MCF 10A (cell line): ENCODE data around the gene NINJ2. TPM values are rescaled to one million over a fixed set of nuclear protein-coding genes. Genes with fewer than 3 reads are reported as not detected.
A peak's percentile ranks its signal among the peaks of the same experiment; 100 is the strongest.

Source experiments
- BruUV-seq: library from RNA; stranded (reverse); fragments of 400-500 nt; replicated peaks from 2 replicates; lab custom pipeline; 2021; lab: Mats Ljungman, UMichigan
- CTCF ChIA-PET: fragments of 300-600 bp; sonication (Branson Sonifier 250); formaldehyde crosslinking; extraction: SDS; loops from one replicate; lab custom pipeline; 2021; ENCODE audit warnings: antibody characterized with exemption, inconsistent platforms; lab: Yijun Ruan, JAX
- POLR2A ChIA-PET: fragments of 300-600, 350-650 bp; sonication (Branson Sonifier 250); formaldehyde crosslinking; extraction: SDS; loops from one replicate; lab custom pipeline; 2020; ENCODE audit warnings: antibody characterized with exemption, inconsistent platforms; lab: Yijun Ruan, JAX
- DNase-seq: peaks from one replicate; pipeline ENCODE4 v3.0.0-alpha.2; 2018; ENCODE audit not compliant: unreplicated experiment
- H3K27ac Mint-ChIP-seq: one replicate; pipeline ENCODE4 v1.8.0; 2022; ENCODE audit warnings: mild to moderate bottlenecking, low read depth, mixed read lengths; ENCODE audit not compliant: unreplicated experiment
- H3K27me3 Mint-ChIP-seq: one replicate; pipeline ENCODE4 v1.8.0; 2022; ENCODE audit warnings: mixed read lengths; ENCODE audit not compliant: insufficient read depth, unreplicated experiment
- H3K36me3 Mint-ChIP-seq: one replicate; pipeline ENCODE4 v1.8.0; 2022; ENCODE audit warnings: mild to moderate bottlenecking, moderate library complexity, mixed read lengths; ENCODE audit not compliant: insufficient read depth, unreplicated experiment
- H3K4me1 Mint-ChIP-seq: one replicate; pipeline ENCODE4 v1.8.0; 2022; ENCODE audit warnings: mixed read lengths; ENCODE audit not compliant: insufficient read depth, unreplicated experiment
- H3K4me3 Mint-ChIP-seq: one replicate; pipeline ENCODE4 v1.8.0; 2022; ENCODE audit warnings: mild to moderate bottlenecking, moderate library complexity, mixed read lengths; ENCODE audit not compliant: unreplicated experiment
- H3K9me3 Mint-ChIP-seq: one replicate; pipeline ENCODE4 v1.8.0; 2022; ENCODE audit warnings: mixed read lengths; ENCODE audit not compliant: unreplicated experiment
- intact Hi-C: fragments of 100-400 bp; cut with micrococcal nuclease; formaldehyde crosslinking; loops from 2 replicates; pipeline ENCODE4 v1.14.1; 2022
- total RNA-seq: library from RNA; stranded (reverse); gene quantifications from 2 replicates; pipeline ENCODE4 v1.2.3, GENCODE V29; 2022
- TF ChIP-seq, protein P1 (sequence below): fragments of 200-600 bp; IDR thresholded peaks from one replicate; pipeline ENCODE4 v1.8.0; 2022; ENCODE audit warnings: antibody characterized with exemption, mild to moderate bottlenecking; ENCODE audit not compliant: unreplicated experiment

Gene NINJ2
- total RNA-seq, 1 experiment from 2014 or later = not detected

DNA sequence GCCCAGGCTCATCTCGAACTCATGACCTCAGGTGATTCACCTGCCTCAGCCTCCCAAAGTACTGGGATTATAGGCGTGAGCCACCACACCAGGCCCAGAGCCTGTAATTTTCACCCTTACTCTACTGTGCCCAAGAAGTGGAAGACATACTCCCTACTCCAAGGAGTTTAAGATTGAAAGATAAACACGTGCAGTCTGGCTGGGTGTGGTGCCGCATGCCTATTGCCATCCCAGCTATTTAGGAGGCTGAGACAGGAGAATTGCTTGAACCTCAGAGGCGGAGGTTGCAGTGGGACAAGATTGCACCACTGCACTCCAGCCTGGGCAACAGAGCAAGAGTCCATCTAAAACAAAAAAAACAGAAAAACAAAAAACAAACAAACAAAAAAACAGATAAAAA is 90.0 kb downstream of the NINJ2 start:
- DNase-seq = no peak
- H3K4me1 Mint-ChIP-seq = peaks cover 36% of the 10 kb centered on the region
- no peaks in the 10 kb centered on the region for H3K9me3 Mint-ChIP-seq
- no TSS peak for BruUV-seq
- no peaks in the 10 kb centered on the region for H3K27me3 Mint-ChIP-seq
- peaks cover 7% of the 10 kb centered on the region for H3K36me3 Mint-ChIP-seq
- intact Hi-C loops = loop anchor here (5.0 to 10.0 kb wide), 2 partner anchors 419 to 542 kb away; partner anchors contain the start of gene ERC1
- TF ChIP-seq, protein P1, sequence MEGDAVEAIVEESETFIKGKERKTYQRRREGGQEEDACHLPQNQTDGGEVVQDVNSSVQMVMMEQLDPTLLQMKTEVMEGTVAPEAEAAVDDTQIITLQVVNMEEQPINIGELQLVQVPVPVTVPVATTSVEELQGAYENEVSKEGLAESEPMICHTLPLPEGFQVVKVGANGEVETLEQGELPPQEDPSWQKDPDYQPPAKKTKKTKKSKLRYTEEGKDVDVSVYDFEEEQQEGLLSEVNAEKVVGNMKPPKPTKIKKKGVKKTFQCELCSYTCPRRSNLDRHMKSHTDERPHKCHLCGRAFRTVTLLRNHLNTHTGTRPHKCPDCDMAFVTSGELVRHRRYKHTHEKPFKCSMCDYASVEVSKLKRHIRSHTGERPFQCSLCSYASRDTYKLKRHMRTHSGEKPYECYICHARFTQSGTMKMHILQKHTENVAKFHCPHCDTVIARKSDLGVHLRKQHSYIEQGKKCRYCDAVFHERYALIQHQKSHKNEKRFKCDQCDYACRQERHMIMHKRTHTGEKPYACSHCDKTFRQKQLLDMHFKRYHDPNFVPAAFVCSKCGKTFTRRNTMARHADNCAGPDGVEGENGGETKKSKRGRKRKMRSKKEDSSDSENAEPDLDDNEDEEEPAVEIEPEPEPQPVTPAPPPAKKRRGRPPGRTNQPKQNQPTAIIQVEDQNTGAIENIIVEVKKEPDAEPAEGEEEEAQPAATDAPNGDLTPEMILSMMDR = no peak
- no peak overlapping the region for H3K4me3 Mint-ChIP-seq
- ChIA-PET CTCF (interaction anchor here (5.7 to 6.2 kb wide), 2 partner anchors 179 to 242 kb away, joined by 74 to 90 read pairs; partner anchors contain the start of gene WNK1), POLR2A (interaction anchor here (1.0 to 15.3 kb wide), 3 partner anchors 24 to 204 kb away, joined by 3 to 336 read pairs (median 24); partner anchors contain the start of gene WNK1)
- peak overlapping the region; percentile 90 for H3K27ac Mint-ChIP-seq

DNA sequence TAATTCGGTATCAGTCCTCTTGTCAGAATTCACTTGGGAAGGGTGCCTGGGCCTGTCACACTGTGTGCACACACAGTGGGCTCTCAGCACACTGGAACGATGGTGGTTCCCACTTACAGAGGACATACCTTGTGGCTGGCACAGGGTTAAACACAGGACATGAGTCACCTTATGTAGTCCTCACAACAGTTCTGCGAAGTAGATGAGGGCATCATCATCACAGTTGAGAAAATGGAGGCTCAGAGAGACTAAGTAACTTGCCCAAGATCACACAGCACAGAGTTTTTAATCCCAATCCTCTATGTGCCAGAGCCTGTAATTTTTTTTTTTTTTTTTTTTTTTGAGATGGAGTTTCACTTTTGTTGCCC is 90.7 kb downstream of the NINJ2 start:
- H3K36me3 Mint-ChIP-seq = peaks cover 7% of the 10 kb centered on the region
- intact Hi-C loops = loop anchor here (5.0 to 10.0 kb wide), 2 partner anchors 420 to 542 kb away; partner anchors contain the start of gene ERC1
- H3K4me1 Mint-ChIP-seq = peaks cover 36% of the 10 kb centered on the region
- no peaks in the 10 kb centered on the region for H3K9me3 Mint-ChIP-seq
- no peak overlapping the region for H3K4me3 Mint-ChIP-seq
- peak; percentile 70 for DNase-seq
- peak overlapping the region; percentile 90 for H3K27ac Mint-ChIP-seq
- TF ChIP-seq, protein P1 = no peak
- BruUV-seq = no TSS peak
- POLR2A ChIA-PET = interaction anchor here (0.5 to 15.3 kb wide), 15 partner anchors 25 to 440 kb away, joined by 3 to 336 read pairs (median 4); partner anchors contain the start of gene WNK1
- CTCF ChIA-PET = interaction anchor here (0.6 to 6.2 kb wide), 6 partner anchors 179 to 376 kb away, joined by 3 to 90 read pairs (median 6); partner anchors contain the start of genes RAD52 and WNK1
- H3K27me3 Mint-ChIP-seq = no peaks in the 10 kb centered on the region

DNA sequence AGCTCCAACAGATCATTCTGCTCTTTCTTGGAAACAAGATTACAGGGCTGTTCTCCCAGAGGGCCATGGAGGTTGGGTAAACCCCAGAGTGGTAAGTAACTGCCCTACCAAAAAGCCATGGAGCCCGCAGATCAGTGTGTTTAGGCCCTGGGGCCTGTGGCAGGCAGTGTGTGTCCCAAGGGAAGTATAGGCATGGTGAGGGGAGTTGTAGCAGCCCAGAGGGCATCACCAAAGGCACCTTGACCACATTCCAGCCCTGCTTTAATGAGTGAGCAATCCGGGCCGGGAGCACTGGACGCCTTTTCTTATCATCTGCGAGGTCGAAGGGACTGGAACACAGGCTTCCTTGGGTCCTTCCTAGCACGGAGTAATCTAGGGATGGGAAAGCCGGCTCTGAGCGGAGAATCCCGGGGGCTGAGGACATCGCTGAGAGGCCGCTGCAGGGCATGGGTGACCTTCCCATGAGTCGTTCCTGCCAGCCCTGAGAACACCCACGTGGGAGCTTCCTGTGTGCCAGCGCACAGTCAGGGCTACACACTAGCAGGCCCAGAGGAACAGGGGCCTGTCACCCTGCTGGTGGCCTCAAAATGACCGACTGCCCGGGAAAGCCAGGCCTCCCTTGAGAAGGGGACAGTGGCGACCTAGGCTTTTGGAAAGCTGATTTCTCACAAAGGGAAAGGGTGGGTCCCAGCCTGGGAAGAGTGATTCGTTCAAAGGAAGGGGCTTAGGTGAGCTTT is 91.3 kb downstream of the NINJ2 start:
- intact Hi-C loops = loop anchor here (1.0 to 10.0 kb wide), 4 partner anchors 179 to 1011 kb away; partner anchors contain the start of gene ERC1
- H3K4me3 Mint-ChIP-seq = peak overlapping the region; percentile 85
- no peaks in the 10 kb centered on the region for H3K27me3 Mint-ChIP-seq
- peaks cover 36% of the 10 kb centered on the region for H3K4me1 Mint-ChIP-seq
- peak overlapping the region; percentile 90 for H3K27ac Mint-ChIP-seq
- ChIA-PET POLR2A (interaction anchor here (0.5 to 15.3 kb wide), 33 partner anchors 8 to 1021 kb away, joined by 3 to 336 read pairs (median 5); partner anchors contain the start of genes RAD52 and WNK1), CTCF (interaction anchor here (0.6 to 6.2 kb wide), 9 partner anchors 26 to 377 kb away, joined by 3 to 90 read pairs (median 4); partner anchors contain the start of genes RAD52 and WNK1)
- peak; percentile 70 for DNase-seq
- peaks cover 7% of the 10 kb centered on the region for H3K36me3 Mint-ChIP-seq
- BruUV-seq = no TSS peak
- TF ChIP-seq, protein P1 = no peak
- H3K9me3 Mint-ChIP-seq = no peaks in the 10 kb centered on the region
